ENCODE measurements around the gene RELN.

Gene RELN

DNA sequence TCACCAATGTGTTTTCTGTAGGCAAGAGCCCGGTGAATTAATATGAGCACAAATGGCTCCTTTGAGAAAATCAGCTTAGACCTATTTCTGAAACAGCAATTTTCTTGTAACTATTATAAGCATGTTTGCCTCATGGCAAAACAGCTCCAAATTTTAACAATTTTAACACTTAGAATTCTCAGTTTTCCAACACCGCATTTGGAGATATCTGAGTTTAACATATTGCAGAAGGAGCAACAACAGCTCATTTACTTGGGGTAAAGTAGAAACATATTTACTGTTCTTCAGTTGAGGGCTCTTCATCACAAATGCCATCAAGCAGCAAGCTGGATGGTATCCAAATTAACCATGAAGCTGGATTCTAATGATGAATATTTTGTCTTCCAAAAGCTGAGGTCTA is 409.4 kb downstream of the RELN start:
- Histone ChIP-seq H3K4me1 (ENCODE audit: insufficient read depth, low read length, severe bottlenecking) (no peaks in the 10 kb centered on the region), H3K9ac (ENCODE audit: low read length) (no peak overlapping the region), H3F3A (ENCODE audit: insufficient read depth, low read length) (0 out of 2 replicates have a peak, but pooled peaks cover 2% of the 10 kb centered on the region), H2AFZ (ENCODE audit: low read length) (no peak overlapping the region), H3K36me3 (ENCODE audit: insufficient read depth, low read length) (no peaks in the 10 kb centered on the region), H3K9me3 (ENCODE audit: low read length) (no peaks in the 10 kb centered on the region), H3K9me2 (ENCODE audit: low read depth, low read length) (no peaks in the 10 kb centered on the region), H3K4me3 (ENCODE audit: low read depth, low read length, poor library complexity, severe bottlenecking) (no peak overlapping the region), H3K4me2 (ENCODE audit: low read length) (no peak overlapping the region), H3K27me3 (ENCODE audit: insufficient read depth, low read length) (no peaks in the 10 kb centered on the region; the same call in 1 of the 2 replicates), H4K20me1 (ENCODE audit: insufficient read depth, low read length) (no peaks in the 10 kb centered on the region), H3K27ac (ENCODE audit: low read depth, low read length, poor library complexity, severe bottlenecking) (no peak overlapping the region), H3K79me2 (ENCODE audit: insufficient read depth, low read length) (no peaks in the 10 kb centered on the region)
- no peak for TF ChIP-seq EZH2 (IDR thresholded peaks at IDR 0.05; ENCODE audit: borderline replicate concordance, low read length)
- TF ChIP-seq, protein P1, sequence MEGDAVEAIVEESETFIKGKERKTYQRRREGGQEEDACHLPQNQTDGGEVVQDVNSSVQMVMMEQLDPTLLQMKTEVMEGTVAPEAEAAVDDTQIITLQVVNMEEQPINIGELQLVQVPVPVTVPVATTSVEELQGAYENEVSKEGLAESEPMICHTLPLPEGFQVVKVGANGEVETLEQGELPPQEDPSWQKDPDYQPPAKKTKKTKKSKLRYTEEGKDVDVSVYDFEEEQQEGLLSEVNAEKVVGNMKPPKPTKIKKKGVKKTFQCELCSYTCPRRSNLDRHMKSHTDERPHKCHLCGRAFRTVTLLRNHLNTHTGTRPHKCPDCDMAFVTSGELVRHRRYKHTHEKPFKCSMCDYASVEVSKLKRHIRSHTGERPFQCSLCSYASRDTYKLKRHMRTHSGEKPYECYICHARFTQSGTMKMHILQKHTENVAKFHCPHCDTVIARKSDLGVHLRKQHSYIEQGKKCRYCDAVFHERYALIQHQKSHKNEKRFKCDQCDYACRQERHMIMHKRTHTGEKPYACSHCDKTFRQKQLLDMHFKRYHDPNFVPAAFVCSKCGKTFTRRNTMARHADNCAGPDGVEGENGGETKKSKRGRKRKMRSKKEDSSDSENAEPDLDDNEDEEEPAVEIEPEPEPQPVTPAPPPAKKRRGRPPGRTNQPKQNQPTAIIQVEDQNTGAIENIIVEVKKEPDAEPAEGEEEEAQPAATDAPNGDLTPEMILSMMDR (IDR thresholded peaks at IDR 0.05; ENCODE audit: low read length) = no peak

DNA sequence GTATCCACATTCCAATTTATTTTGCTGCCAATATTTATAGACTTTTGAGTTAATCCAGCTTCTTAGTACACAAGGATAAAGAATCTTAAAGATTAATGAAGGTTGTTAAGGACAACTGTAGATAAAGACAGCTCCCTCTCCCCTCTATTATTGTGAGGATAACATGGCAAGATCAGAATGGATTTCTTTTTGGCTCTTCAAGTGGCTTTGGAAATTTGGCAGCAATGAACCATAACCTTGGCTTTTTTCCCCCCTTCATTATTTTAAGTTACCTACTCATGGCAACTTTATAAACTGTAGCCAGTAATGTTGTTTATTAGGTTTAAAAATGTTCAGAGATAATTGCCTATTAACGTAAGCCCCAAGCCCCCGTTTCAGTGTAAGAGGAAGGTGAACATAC is 412.4 kb downstream of the RELN start:
- H3K79me2 ChIP-seq (ENCODE audit: insufficient read depth, low read length) = no peaks in the 10 kb centered on the region
- H3K4me2 ChIP-seq (ENCODE audit: low read length) = no peak overlapping the region
- 0 out of 2 replicates have a peak, but pooled peaks cover 2% of the 10 kb centered on the region for H3F3A ChIP-seq (ENCODE audit: insufficient read depth, low read length)
- H4K20me1 ChIP-seq (ENCODE audit: insufficient read depth, low read length) = no peaks in the 10 kb centered on the region
- TF ChIP-seq EZH2 (IDR thresholded peaks at IDR 0.05; ENCODE audit: borderline replicate concordance, low read length) = no peak
- TF ChIP-seq, protein P1 (IDR thresholded peaks at IDR 0.05; ENCODE audit: low read length) = no peak
- H3K9me2 ChIP-seq (ENCODE audit: low read depth, low read length) = no peaks in the 10 kb centered on the region
- no peaks in the 10 kb centered on the region; the same call in 1 of the 2 replicates for H3K27me3 ChIP-seq (ENCODE audit: insufficient read depth, low read length)
- no peak overlapping the region for H2AFZ ChIP-seq (ENCODE audit: low read length)
- no peaks in the 10 kb centered on the region for H3K36me3 ChIP-seq (ENCODE audit: insufficient read depth, low read length)
- H3K4me3 ChIP-seq (ENCODE audit: low read depth, low read length, poor library complexity, severe bottlenecking) = no peak overlapping the region
- no peaks in the 10 kb centered on the region for H3K4me1 ChIP-seq (ENCODE audit: insufficient read depth, low read length, severe bottlenecking)
- no peak overlapping the region for H3K9ac ChIP-seq (ENCODE audit: low read length)
- no peak overlapping the region for H3K27ac ChIP-seq (ENCODE audit: low read depth, low read length, poor library complexity, severe bottlenecking)
- H3K9me3 ChIP-seq (ENCODE audit: low read length) = no peaks in the 10 kb centered on the region

DNA sequence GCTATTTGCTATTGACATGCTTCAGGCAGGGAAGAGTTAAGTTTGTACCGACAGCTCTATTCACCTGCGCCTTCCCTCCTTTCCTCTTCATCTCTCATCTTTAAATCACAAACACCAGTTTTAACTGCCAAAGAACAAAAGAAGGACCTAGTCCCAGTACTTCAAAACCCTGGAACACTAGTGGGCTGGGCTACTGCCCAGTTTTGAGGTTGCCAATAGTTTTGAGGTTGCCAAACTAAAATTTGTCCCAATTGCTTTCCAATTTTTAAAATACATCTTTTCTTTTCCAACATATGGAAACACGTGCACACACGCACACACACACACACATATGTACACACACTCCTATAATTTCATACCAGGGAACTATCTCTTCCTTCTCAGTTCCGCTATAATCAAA is 412.8 kb downstream of the RELN start:
- Histone ChIP-seq H3K9me3 (ENCODE audit: low read length) (no peaks in the 10 kb centered on the region), H3K4me1 (ENCODE audit: insufficient read depth, low read length, severe bottlenecking) (no peaks in the 10 kb centered on the region), H3K36me3 (ENCODE audit: insufficient read depth, low read length) (no peaks in the 10 kb centered on the region), H3K9me2 (ENCODE audit: low read depth, low read length) (no peaks in the 10 kb centered on the region), H3F3A (ENCODE audit: insufficient read depth, low read length) (0 out of 2 replicates have a peak, but pooled peaks cover 2% of the 10 kb centered on the region), H3K27me3 (ENCODE audit: insufficient read depth, low read length) (no peaks in the 10 kb centered on the region; the same call in 1 of the 2 replicates), H3K4me2 (ENCODE audit: low read length) (no peak overlapping the region), H2AFZ (ENCODE audit: low read length) (no peak overlapping the region), H3K4me3 (ENCODE audit: low read depth, low read length, poor library complexity, severe bottlenecking) (no peak overlapping the region), H4K20me1 (ENCODE audit: insufficient read depth, low read length) (no peaks in the 10 kb centered on the region), H3K27ac (ENCODE audit: low read depth, low read length, poor library complexity, severe bottlenecking) (no peak overlapping the region), H3K79me2 (ENCODE audit: insufficient read depth, low read length) (no peaks in the 10 kb centered on the region), H3K9ac (ENCODE audit: low read length) (no peak overlapping the region)
- no peak for TF ChIP-seq EZH2 (IDR thresholded peaks at IDR 0.05; ENCODE audit: borderline replicate concordance, low read length)
- TF ChIP-seq, protein P1 (IDR thresholded peaks at IDR 0.05; ENCODE audit: low read length) = no peak

Data from OCI-LY1 (cell line).